Epithelial cell of esophagus (primary cell): ENCODE results near the gene PIGL.

ENCODE experiments used
- DNase-seq: peaks from one replicate; pipeline ENCODE4 v3.0.0; 2010; ENCODE audit warnings: low read depth
- H3K4me3 ChIP-seq: 2 replicates; pipeline ENCODE4 v1.5.1; 2011; ENCODE audit warnings: mild to moderate bottlenecking, low read length, control low read depth
- CTCF ChIP-seq: IDR thresholded peaks from 2 replicates; pipeline ENCODE4 v1.5.1; 2011; ENCODE audit warnings: low read depth, mild to moderate bottlenecking, low read length, control low read depth, inconsistent platforms; ENCODE audit not compliant: insufficient read depth; ENCODE audit errors: missing control alignments

Gene PIGL

GRCh38 chr17:16277163-16277562 lies 60.2 kb downstream of the PIGL start:
- no peak for TF ChIP-seq CTCF

DNA sequence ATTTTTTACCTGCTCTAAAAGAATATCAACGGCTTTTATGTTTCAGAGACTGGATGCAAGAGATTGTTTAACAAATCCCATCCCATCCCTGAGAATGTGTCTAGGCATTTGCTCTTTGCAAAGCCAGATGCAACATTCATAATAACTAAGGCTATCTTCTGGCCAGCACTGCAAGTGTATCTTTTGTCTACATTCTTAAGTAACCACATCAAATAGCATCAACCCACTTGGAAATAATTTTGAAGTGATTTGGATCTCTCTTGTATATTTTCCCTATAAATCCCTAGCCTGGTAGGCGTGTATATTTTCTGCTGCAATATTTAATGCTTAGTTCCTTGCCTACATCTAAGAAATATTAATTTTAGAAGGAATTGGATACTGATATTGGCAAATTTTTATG lies 64.3 kb downstream of the PIGL start:
- no peak overlapping the region for H3K4me3 ChIP-seq
- no peak for DNase-seq
- no peak for TF ChIP-seq CTCF

More at GRCh38 chr17:16277163-16277562, 60.2 kb downstream of the PIGL start:
- H3K4me3 ChIP-seq: no peak overlapping the region
- no peak for DNase-seq

DNA sequence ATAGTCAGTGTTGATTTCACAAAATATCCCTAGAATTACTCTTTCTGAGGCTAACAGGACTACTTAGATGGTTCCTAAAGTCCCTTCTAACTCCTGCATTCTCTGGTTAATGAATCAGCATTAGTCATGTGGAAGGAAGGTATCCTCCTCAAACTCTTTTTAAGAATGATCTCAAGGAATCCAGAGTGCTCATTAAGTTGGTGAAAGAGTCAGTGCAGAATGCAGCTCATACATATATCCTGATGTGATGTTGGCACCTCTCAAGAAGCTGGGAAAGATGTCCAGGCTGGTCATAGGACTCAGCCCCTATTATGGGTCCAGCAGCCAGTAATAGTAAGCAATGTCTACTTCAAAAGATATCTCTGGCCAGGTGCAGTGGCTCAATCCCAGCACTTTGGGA lies 65.5 kb downstream of the PIGL start:
- peak; percentile 81 for DNase-seq
- H3K4me3 ChIP-seq: no peak overlapping the region
- no peak for TF ChIP-seq CTCF

DNA sequence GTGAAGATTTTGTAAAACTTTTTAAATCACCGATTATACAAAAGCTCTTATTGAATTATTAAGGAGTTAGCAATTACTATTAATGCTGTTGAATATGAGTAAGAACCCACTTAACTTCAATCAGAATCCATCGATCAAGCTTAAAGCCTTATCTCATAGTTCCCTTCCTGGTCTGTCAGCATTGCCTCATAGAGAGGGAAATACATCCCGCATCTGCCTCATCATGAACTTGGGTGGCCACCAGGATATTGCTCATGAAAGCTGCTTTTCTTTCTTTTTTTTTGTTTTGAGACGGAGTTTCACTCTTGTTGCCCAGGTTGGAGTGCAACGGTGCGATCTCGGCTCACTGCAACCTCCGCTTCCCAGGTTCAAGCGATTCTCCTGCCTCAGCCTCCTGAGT lies 66.7 kb downstream of the PIGL start:
- peak; percentile 48 for DNase-seq
- no peak overlapping the region for H3K4me3 ChIP-seq
- TF ChIP-seq CTCF: no peak

GRCh38 chr17:16285646-16286008 lies 68.6 kb downstream of the PIGL start:
- no peak overlapping the region for H3K4me3 ChIP-seq
- no peak for DNase-seq
- peak; percentile 43 for TF ChIP-seq CTCF

DNA sequence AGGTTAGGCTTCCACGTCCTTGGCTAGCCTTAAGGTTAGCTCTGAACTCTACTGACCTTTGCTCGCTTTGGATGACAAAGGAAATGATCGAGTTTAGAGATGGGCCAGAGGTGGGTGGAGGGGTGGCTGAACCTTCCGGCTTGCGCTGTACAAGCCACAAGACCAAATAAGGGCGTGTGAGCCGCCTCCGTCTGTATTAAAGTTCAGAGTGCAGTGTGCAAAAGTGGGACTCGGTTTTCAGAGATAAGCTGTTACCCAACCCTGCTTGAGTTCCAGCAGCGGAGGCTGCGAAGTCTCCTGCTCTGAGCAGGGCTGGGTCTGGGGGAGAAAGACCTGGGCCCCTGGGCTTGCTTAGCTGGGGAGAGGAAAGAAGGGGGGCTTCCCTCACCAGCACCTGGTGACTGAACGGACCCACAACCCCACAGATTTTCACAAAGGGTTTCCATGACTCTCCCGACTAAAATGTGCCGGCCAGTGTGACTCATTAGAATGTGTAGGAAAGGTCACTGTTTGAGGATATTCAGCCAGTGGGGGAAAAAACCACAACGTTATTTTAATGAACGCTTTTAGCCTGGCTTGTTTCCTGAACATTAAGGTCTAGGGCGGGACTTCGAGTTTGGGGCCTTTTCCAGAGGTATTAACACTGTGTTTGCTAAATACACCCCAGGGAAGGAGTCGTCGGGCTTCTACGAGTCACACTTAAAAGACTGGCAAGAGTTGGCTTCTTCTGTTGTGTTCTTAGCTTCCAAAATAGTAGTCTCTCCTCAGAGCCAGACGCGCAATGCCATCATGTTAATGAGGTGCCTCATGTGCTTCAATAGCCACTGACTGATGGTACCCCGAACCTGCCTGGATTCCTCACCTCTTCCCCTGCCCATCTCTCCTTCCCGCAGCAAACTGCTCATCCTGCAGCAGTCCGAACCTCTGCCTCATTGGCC lies 69.3 kb downstream of the PIGL start:
- no peak overlapping the region for H3K4me3 ChIP-seq
- peak; percentile 85 for DNase-seq
- TF ChIP-seq CTCF: no peak
